ENCODE data around the gene IGFBP7. TPM values are rescaled to one million over a fixed set of nuclear protein-coding genes. Genes with fewer than 3 reads are reported as not detected.

IGFBP7 gene
- total and polyA plus RNA-seq, 2 of the 8 experiments (the other 6 are each of a cell fraction or from before 2014, with no cell fraction given), result 0.17 to 0.48 TPM

DNA sequence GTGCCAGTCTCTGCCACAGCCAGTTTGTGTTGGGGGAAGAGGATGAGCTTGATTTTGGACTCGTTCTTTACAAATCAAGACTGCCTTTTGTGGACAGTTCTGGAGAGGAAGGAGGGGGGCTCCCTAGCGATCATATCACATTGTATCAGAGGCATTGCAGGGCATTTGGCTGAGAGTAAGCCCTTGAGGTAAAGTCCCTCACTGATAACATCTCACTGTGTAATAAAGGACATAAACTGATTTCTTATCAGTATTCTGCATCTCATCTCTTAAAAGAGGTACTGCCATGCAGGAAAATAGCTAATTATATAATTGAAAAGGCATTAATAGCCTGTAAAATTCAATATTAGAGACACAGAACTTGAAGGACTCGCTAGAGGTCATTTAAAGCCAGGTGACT lies 6.1 kb upstream of the IGFBP7 start:
- no peak overlapping the region for H3K27ac ChIP-seq (ENCODE audit: low read depth, low read length)
- FAIRE-seq (no peak), DNase-seq (ENCODE audit: low read depth in 1 of 2, low spot score in 2 of 2) (no peak)
- H4K91ac ChIP-seq (replicated peaks; ENCODE audit: insufficient read length, low read length), result no peak overlapping the region
- no peak overlapping the region for H3K56ac ChIP-seq (replicated peaks; ENCODE audit: insufficient read length, low read depth, low read length)
- H3K27me3 ChIP-seq (replicated peaks in 1 of 4; ENCODE audit: control insufficient read depth in 3 of 4, extremely low read depth in 1 of 4, insufficient read depth in 3 of 4, low read length in 3 of 4), result peaks cover 0 to 9% (median 4%) of the 10 kb centered on the region in 4 experiments; a peak in 3 of 7 replicates
- H2AFZ ChIP-seq (ENCODE audit: low read length), result no peak overlapping the region
- no peak overlapping the region for H3K4me3 ChIP-seq (ENCODE audit: extremely low read depth in 1 of 4, insufficient read depth in 2 of 4, low read depth in 3 of 4, low read length in 4 of 4)
- no peak overlapping the region for H3K4ac ChIP-seq (replicated peaks; ENCODE audit: insufficient read length, low read depth, low read length)
- no peak overlapping the region for H3K23ac ChIP-seq (ENCODE audit: insufficient read length)
- 85% methylated on average over 3 of the region's 3 CpGs; no CpG with 5 or more reads in 1 of the 2 experiments for WGBS, 2 experiments (ENCODE audit: extremely low coverage in 1 of 2, insufficient coverage in 1 of 2, insufficient read length in 1 of 2, insufficient replicate concordance in 2 of 2, low coverage in 1 of 2, low lambda C conversion rate in 2 of 2, missing lambda C conversion rate in 1 of 2)
- H3K14ac ChIP-seq (ENCODE audit: insufficient read length), result no peak overlapping the region
- H3K4me2 ChIP-seq (ENCODE audit: insufficient read depth in 1 of 2, low read depth in 2 of 2, low read length in 2 of 2), result no peak overlapping the region
- no peak overlapping the region for H4K5ac ChIP-seq (ENCODE audit: insufficient read length, low read depth, low read length)
- H4K20me1 ChIP-seq (replicated peaks in 1 of 2; ENCODE audit: control insufficient read depth in 1 of 2, insufficient read depth in 2 of 2, low read length in 2 of 2), result no peaks in the 10 kb centered on the region
- no peaks in the 10 kb centered on the region for H3K36me3 ChIP-seq (ENCODE audit: control insufficient read depth in 2 of 4, insufficient read depth in 4 of 4, low read length in 3 of 4)
- no peak overlapping the region for H2BK20ac ChIP-seq (ENCODE audit: low read length)
- no peaks in the 10 kb centered on the region for H3K79me2 ChIP-seq (ENCODE audit: control insufficient read depth in 1 of 2, insufficient read depth in 2 of 2, low read length in 2 of 2)
- no peak overlapping the region for H4K8ac ChIP-seq (ENCODE audit: extremely low read depth, insufficient read depth, low read length)
- no peaks in the 10 kb centered on the region for H3K9me3 ChIP-seq (ENCODE audit: insufficient read depth in 2 of 2, low read depth in 1 of 2, low read length in 1 of 2)
- H3K9ac ChIP-seq (replicated peaks in 1 of 4; ENCODE audit: extremely low read depth in 1 of 4, low read depth in 3 of 4, low read length in 3 of 4), result no peak overlapping the region
- H3K18ac ChIP-seq (ENCODE audit: extremely low read depth, low read length), result no peak overlapping the region; the same call in 1 of the 2 replicates
- ChIA-PET CTCF (ENCODE audit: partially characterized antibody) (interaction anchor here (0.7 kb wide), 1 partner anchor 47 kb away, joined by 3 read pairs; no protein-coding TSS in a partner anchor), POLR2A (ENCODE audit: partially characterized antibody) (no interaction called here)
- no peak overlapping the region for H2BK5ac ChIP-seq (ENCODE audit: low read depth, low read length)
- H3K4me1 ChIP-seq (replicated peaks in 1 of 4; ENCODE audit: control insufficient read depth in 3 of 4, insufficient read depth in 4 of 4, low read length in 3 of 4), result no peaks in the 10 kb centered on the region; a peak in 1 of 7 replicates
- H2BK12ac ChIP-seq (ENCODE audit: low read depth, low read length), result no peak overlapping the region
- H2BK15ac ChIP-seq (ENCODE audit: low read length), result no peak overlapping the region
- H3K79me1 ChIP-seq (ENCODE audit: low read depth, low read length), result no peaks in the 10 kb centered on the region
- H2AK5ac ChIP-seq (ENCODE audit: low read depth, low read length), result no peak overlapping the region
- no peak overlapping the region for H2BK120ac ChIP-seq (replicated peaks; ENCODE audit: low read depth, low read length)
- H3K23me2 ChIP-seq (ENCODE audit: low read depth, low read length), result no peaks in the 10 kb centered on the region
- TF ChIP-seq TAF1 (IDR thresholded peaks at IDR 0.05; ENCODE audit: low read depth, low read length) (no peak), POLR2A (IDR thresholded peaks at IDR 0.05; ENCODE audit: control extremely low read depth in 1 of 2, low read depth in 2 of 2, low read length in 2 of 2) (no peak), GTF2F1 (IDR thresholded peaks at IDR 0.05; ENCODE audit: borderline replicate concordance, low read depth, low read length) (no peak), KDM4A (IDR thresholded peaks at IDR 0.05; ENCODE audit: low read depth, low read length, severe bottlenecking) (no peak), BCL11A (IDR thresholded peaks at IDR 0.05; ENCODE audit: low read depth in 2 of 2, low read length in 2 of 2) (no peak), RNF2 (IDR thresholded peaks at IDR 0.05; ENCODE audit: borderline replicate concordance, low read depth, low read length, missing control alignments, poor library complexity, severe bottlenecking) (no peak), SUZ12 (IDR thresholded peaks at IDR 0.05; ENCODE audit: low read length) (no peak), RAD21 (IDR thresholded peaks at IDR 0.05 in 1 of 2, conservative IDR thresholded peaks at IDR 0.05 in 1 of 2; ENCODE audit: low read depth in 2 of 2, low read length in 2 of 2) (no peak), SRF (IDR thresholded peaks at IDR 0.05; ENCODE audit: low read depth, low read length) (no peak), SAP30 (IDR thresholded peaks at IDR 0.05; ENCODE audit: insufficient read depth, insufficient replicate concordance, low read length) (no peak), SIX5 (IDR thresholded peaks at IDR 0.05; ENCODE audit: low read depth, low read length) (no peak)
- TF ChIP-seq, protein P1, sequence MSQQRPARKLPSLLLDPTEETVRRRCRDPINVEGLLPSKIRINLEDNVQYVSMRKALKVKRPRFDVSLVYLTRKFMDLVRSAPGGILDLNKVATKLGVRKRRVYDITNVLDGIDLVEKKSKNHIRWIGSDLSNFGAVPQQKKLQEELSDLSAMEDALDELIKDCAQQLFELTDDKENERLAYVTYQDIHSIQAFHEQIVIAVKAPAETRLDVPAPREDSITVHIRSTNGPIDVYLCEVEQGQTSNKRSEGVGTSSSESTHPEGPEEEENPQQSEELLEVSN (IDR thresholded peaks at IDR 0.05), result no peak
- TF ChIP-seq, protein P2, sequence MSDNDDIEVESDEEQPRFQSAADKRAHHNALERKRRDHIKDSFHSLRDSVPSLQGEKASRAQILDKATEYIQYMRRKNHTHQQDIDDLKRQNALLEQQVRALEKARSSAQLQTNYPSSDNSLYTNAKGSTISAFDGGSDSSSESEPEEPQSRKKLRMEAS (IDR thresholded peaks at IDR 0.05), result no peak
